GM23248 (cell line): ENCODE data around the gene FAM162B. TPM values are rescaled to one million over a fixed set of nuclear protein-coding genes. Genes with fewer than 3 reads are reported as not detected.

Source experiments
- DNase-seq: peaks from one replicate; pipeline ENCODE4 v3.0.0-alpha.2; 2015
- H2AFZ ChIP-seq: fragments of 200-600 bp; sonication (generic); 2 replicates; pipeline ENCODE4 v1.6.1; 2016; ENCODE audit warnings: antibody characterized with exemption
- H3F3A ChIP-seq: fragments of 200-600 bp; sonication (generic); 2 replicates; pipeline ENCODE4 v1.6.1; 2016; ENCODE audit warnings: mild to moderate bottlenecking, antibody characterized with exemption, mixed run types; ENCODE audit not compliant: insufficient read depth
- H3K27ac ChIP-seq: fragments of 200-600 bp; sonication (generic); 2 replicates; pipeline ENCODE4 v1.5.1; 2016; ENCODE audit warnings: mild to moderate bottlenecking
- H3K27me3 ChIP-seq: fragments of 200-600 bp; sonication (generic); replicated peaks from 2 replicates; pipeline ENCODE4 v1.6.1; 2016; ENCODE audit warnings: mild to moderate bottlenecking; ENCODE audit not compliant: insufficient read depth
- H3K36me3 ChIP-seq: fragments of 200-600 bp; sonication (generic); 2 replicates; pipeline ENCODE4 v1.6.1; 2016; ENCODE audit warnings: low read depth, mild to moderate bottlenecking
- H3K4me1 ChIP-seq: fragments of 200-600 bp; sonication (generic); 2 replicates; pipeline ENCODE4 v1.6.1; 2016; ENCODE audit warnings: mild to moderate bottlenecking; ENCODE audit not compliant: insufficient read depth
- H3K4me2 ChIP-seq: fragments of 200-600 bp; sonication (generic); one replicate; pipeline ENCODE4 v1.6.1; 2016; ENCODE audit warnings: mild to moderate bottlenecking; ENCODE audit not compliant: unreplicated experiment
- H3K4me3 ChIP-seq: fragments of 200-600 bp; sonication (generic); 2 replicates; pipeline ENCODE4 v1.5.1; 2016; ENCODE audit warnings: mild to moderate bottlenecking
- H3K79me2 ChIP-seq: fragments of 200-600 bp; sonication (generic); 2 replicates; pipeline ENCODE4 v1.6.1; 2016; ENCODE audit warnings: mild to moderate bottlenecking; ENCODE audit not compliant: insufficient read depth
- H3K9ac ChIP-seq: fragments of 200-600 bp; sonication (generic); 2 replicates; pipeline ENCODE4 v1.6.1; 2016; ENCODE audit warnings: mild to moderate bottlenecking
- H3K9me2 ChIP-seq: fragments of 200-600 bp; sonication (generic); 2 replicates; pipeline ENCODE4 v1.6.1; 2016; ENCODE audit warnings: mixed run types, mild to moderate bottlenecking, moderate library complexity; ENCODE audit not compliant: insufficient read depth
- H3K9me3 ChIP-seq: fragments of 200-600 bp; sonication (generic); one replicate; pipeline ENCODE4 v1.6.1; 2017; ENCODE audit warnings: low read depth
- H4K20me1 ChIP-seq: fragments of 200-600 bp; sonication (generic); 2 replicates; pipeline ENCODE4 v1.6.0; 2016; ENCODE audit not compliant: insufficient read depth
- EZH2 ChIP-seq: fragments of 200-600 bp; sonication (generic); IDR thresholded peaks from 2 replicates; pipeline ENCODE4 v1.6.1; 2018; ENCODE audit warnings: antibody characterized with exemption, mild to moderate bottlenecking; ENCODE audit not compliant: insufficient read depth, poor library complexity, severe bottlenecking
- EZH2phosphoT487 ChIP-seq: fragments of 200-600 bp; sonication (generic); IDR thresholded peaks from 2 replicates; pipeline ENCODE4 v1.6.1; 2018; ENCODE audit warnings: antibody characterized with exemption, moderate library complexity, mild to moderate bottlenecking, low read depth; ENCODE audit not compliant: insufficient read depth
- WGBS, 2 experiments: methylation state at CpG; one replicate each; pipeline ENCODE4 v1.1.6; 2015 to 2017; ENCODE audit warnings: low lambda C conversion rate in 2 of 2, low coverage in 1 of 2; ENCODE audit errors: missing lambda C conversion rate in 2 of 2; 5-methylcytosine and 5-hydroxymethylcytosine counted together
- in situ Hi-C: fragments of 300-500 bp; cut with MboI; formaldehyde crosslinking; loops from 2 replicates; pipeline ENCODE4 v1.15.0; 2020
- polyA plus RNA-seq: library from polyadenylated mRNA; unstranded; fragments of >200 nt; fragmentation: Nextera tagmentation; extraction: Ambion mirVana; gene quantifications from 2 replicates; pipeline ENCODE4 v1.2.1, GENCODE V29; 2016
- total RNA-seq: library from RNA; depleted of rRNA; stranded (reverse); fragments of >200 nt; shearing (Covaris generic); gene quantifications from 2 replicates; pipeline ENCODE4 v1.2.3, GENCODE V29; 2014

FAM162B gene
- total and polyA plus RNA-seq, 2 experiments from 2014 or later: not detected

GRCh38 chr6:116763906-116764628, 1.5 kb downstream of the FAM162B start:
- H2AFZ ChIP-seq: no peak overlapping the region
- no peak overlapping the region for H3K9ac ChIP-seq
- DNase-seq: no peak
- TF ChIP-seq EZH2phosphoT487 (no peak), EZH2 (no peak)
- H3K9me2 ChIP-seq: no peaks in the 10 kb centered on the region
- H3F3A ChIP-seq: no peaks in the 10 kb centered on the region
- no peaks in the 10 kb centered on the region for H3K36me3 ChIP-seq
- no peak overlapping the region for H3K4me2 ChIP-seq
- no peaks in the 10 kb centered on the region for H3K79me2 ChIP-seq
- no peak overlapping the region for H3K4me3 ChIP-seq
- peaks cover 22% of the 10 kb centered on the region for H3K27me3 ChIP-seq
- no peak overlapping the region for H3K27ac ChIP-seq
- H4K20me1 ChIP-seq: no peaks in the 10 kb centered on the region
- in situ Hi-C loops: no loop called here
- H3K9me3 ChIP-seq: no peaks in the 10 kb centered on the region
- H3K4me1 ChIP-seq: no peaks in the 10 kb centered on the region
- 94 to 98% methylated on average over 11 of the region's 11 CpGs for WGBS, 2 experiments

GRCh38 chr6:116763048-116763447, 2.5 kb downstream of the FAM162B start:
- H3K9me2 ChIP-seq: no peaks in the 10 kb centered on the region
- no peaks in the 10 kb centered on the region for H3K36me3 ChIP-seq
- no peaks in the 10 kb centered on the region for H3F3A ChIP-seq
- DNase-seq: no peak
- TF ChIP-seq EZH2phosphoT487: no peak
- no peak for TF ChIP-seq EZH2
- in situ Hi-C loops: no loop called here
- H3K79me2 ChIP-seq: no peaks in the 10 kb centered on the region
- H3K9ac ChIP-seq: no peak overlapping the region
- H3K4me2 ChIP-seq: no peak overlapping the region
- no peak overlapping the region for H2AFZ ChIP-seq
- no peaks in the 10 kb centered on the region for H3K9me3 ChIP-seq
- H3K4me1 ChIP-seq: no peaks in the 10 kb centered on the region
- H3K4me3 ChIP-seq: no peak overlapping the region
- H4K20me1 ChIP-seq: no peaks in the 10 kb centered on the region
- peaks cover 22% of the 10 kb centered on the region for H3K27me3 ChIP-seq
- no peak overlapping the region for H3K27ac ChIP-seq

- 73 to 100% methylated on average over 1 of the region's 1 CpG for WGBS, 2 experiments
- Histone ChIP-seq H3K27me3 (peaks cover 21% of the 10 kb centered on the region), H4K20me1 (no peaks in the 10 kb centered on the region), H3F3A (no peaks in the 10 kb centered on the region), H3K36me3 (no peaks in the 10 kb centered on the region), H3K79me2 (no peaks in the 10 kb centered on the region), H3K9me2 (no peaks in the 10 kb centered on the region), H3K4me3 (no peak overlapping the region), H3K9ac (no peak overlapping the region), H3K9me3 (no peaks in the 10 kb centered on the region), H3K4me1 (no peaks in the 10 kb centered on the region), H3K27ac (no peak overlapping the region), H3K4me2 (no peak overlapping the region), H2AFZ (no peak overlapping the region)
- TF ChIP-seq EZH2 (no peak), EZH2phosphoT487 (no peak)
- in situ Hi-C loops: no loop called here
- DNase-seq: no peak
Measured at GRCh38 chr6:116762235-116762634, 3.3 kb downstream of the FAM162B start.

GRCh38 chr6:116761779-116762178, 3.7 kb downstream of the FAM162B start:
- 50 to 51% methylated on average over 4 of the region's 4 CpGs for WGBS, 2 experiments
- no peaks in the 10 kb centered on the region for H3F3A ChIP-seq
- H3K36me3 ChIP-seq: no peaks in the 10 kb centered on the region
- DNase-seq: no peak
- H3K9me2 ChIP-seq: no peaks in the 10 kb centered on the region
- no peak overlapping the region for H2AFZ ChIP-seq
- H4K20me1 ChIP-seq: no peaks in the 10 kb centered on the region
- H3K27me3 ChIP-seq: peaks cover 16% of the 10 kb centered on the region
- no peaks in the 10 kb centered on the region for H3K79me2 ChIP-seq
- in situ Hi-C loops: no loop called here
- H3K9me3 ChIP-seq: no peaks in the 10 kb centered on the region
- no peak overlapping the region for H3K4me3 ChIP-seq
- TF ChIP-seq EZH2phosphoT487: no peak
- H3K9ac ChIP-seq: no peak overlapping the region
- H3K4me2 ChIP-seq: no peak overlapping the region
- H3K27ac ChIP-seq: no peak overlapping the region
- no peaks in the 10 kb centered on the region for H3K4me1 ChIP-seq

GRCh38 chr6:116745176-116745575, 20.3 kb downstream of the FAM162B start:
- no peaks in the 10 kb centered on the region for H3K27me3 ChIP-seq
- H3K4me3 ChIP-seq: no peak overlapping the region
- H3K4me1 ChIP-seq: no peaks in the 10 kb centered on the region
- 70 to 79% methylated on average over 5 of the region's 5 CpGs for WGBS, 2 experiments
- H3F3A ChIP-seq: no peaks in the 10 kb centered on the region
- H3K9me2 ChIP-seq: no peaks in the 10 kb centered on the region
- H2AFZ ChIP-seq: no peak overlapping the region
- no peak for DNase-seq
- TF ChIP-seq EZH2phosphoT487: no peak
- no peak for TF ChIP-seq EZH2
- H4K20me1 ChIP-seq: no peaks in the 10 kb centered on the region
- no peaks in the 10 kb centered on the region for H3K9me3 ChIP-seq
- in situ Hi-C loops: no loop called here
- no peak overlapping the region for H3K9ac ChIP-seq
- no peaks in the 10 kb centered on the region for H3K79me2 ChIP-seq
- H3K36me3 ChIP-seq: no peaks in the 10 kb centered on the region
- H3K27ac ChIP-seq: no peak overlapping the region
- H3K4me2 ChIP-seq: no peak overlapping the region
